HCT116 (cell line): ENCODE results near the gene RALGPS1.

Experiments
- POLR2A ChIP-seq: IDR thresholded peaks from 2 replicates; pipeline ENCODE4 v1.7.0; 2011; ENCODE audit warnings: borderline replicate concordance; ENCODE audit not compliant: insufficient read depth, insufficient read length; ENCODE audit errors: extremely low read depth
- REST ChIP-seq: IDR thresholded peaks from 2 replicates; pipeline ENCODE4 v1.6.1; 2012; ENCODE audit warnings: low read depth
- TCF7L2 ChIP-seq: IDR thresholded peaks from 2 replicates; pipeline ENCODE4 v1.7.0; 2011; ENCODE audit warnings: borderline replicate concordance, inconsistent platforms; ENCODE audit not compliant: insufficient read depth, insufficient read length; ENCODE audit errors: extremely low read depth

DNA sequence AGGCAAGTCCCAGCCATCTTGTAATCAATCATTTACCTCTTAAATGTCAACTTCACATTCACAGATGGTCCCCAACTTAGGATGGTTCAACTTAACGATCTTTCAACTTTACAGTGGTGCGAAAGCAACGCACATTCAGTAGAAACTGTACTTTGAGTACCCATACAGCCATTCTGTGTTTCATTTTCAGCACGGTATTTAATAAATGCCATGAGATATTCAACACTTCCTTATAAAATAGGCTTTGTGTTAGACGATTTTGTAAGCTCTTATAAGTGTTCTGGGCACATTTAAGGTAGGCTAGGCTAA is 254.9 kb downstream of the RALGPS1 start:
- TF ChIP-seq POLR2A (no peak), TCF7L2 (no peak), REST (no peak)
